Thoracic aorta (tissue), 2 donors: Measurements from ENCODE around the gene ZNF668. TPM values are rescaled to one million over a fixed set of nuclear protein-coding genes. Genes with fewer than 3 reads are reported as not detected.
A peak's percentile ranks its signal among the peaks of the same experiment; 100 is the strongest.

ENCODE experiments used
- ATAC-seq: fragments of 150-250 bp; one replicate; pipeline ENCODE4 v1.8.0; 2017; ENCODE audit warnings: low read depth; ENCODE audit not compliant: insufficient number of reproducible peaks, low FRiP score
- DNase-seq: peaks from one replicate; pipeline ENCODE4 v3.0.0-alpha.2; 2020; ENCODE audit warnings: low spot score
- H3K27ac ChIP-seq, 2 donors: fragments of 200-600 bp; sonication (generic); 1 replicate in 1 of 2; 2 replicates in 1 of 2; pipeline ENCODE4 v1.5.1; 2016; ENCODE audit warnings: mild to moderate bottlenecking in 2 of 2, moderate library complexity in 2 of 2
- H3K27me3 ChIP-seq: fragments of 200-600 bp; sonication (generic); replicated peaks from 2 replicates; pipeline ENCODE4 v1.6.0; 2016; ENCODE audit warnings: mild to moderate bottlenecking; ENCODE audit not compliant: insufficient read depth
- H3K36me3 ChIP-seq: fragments of 200-600 bp; sonication (generic); one replicate; pipeline ENCODE4 v1.5.1; 2016
- H3K4me1 ChIP-seq, 2 donors: fragments of 200-600 bp; sonication (generic); 1 replicate in 1 of 2; 2 replicates in 1 of 2; pipeline versions ENCODE4 v1.5.1 to v1.6.0; 2016; ENCODE audit warnings: low read depth in 2 of 2, mild to moderate bottlenecking in 1 of 2; ENCODE audit not compliant: control insufficient read depth in 1 of 2
- H3K4me3 ChIP-seq: fragments of 200-600 bp; sonication (generic); 2 replicates; pipeline ENCODE4 v1.5.1; 2016; ENCODE audit warnings: mild to moderate bottlenecking
- H3K9me3 ChIP-seq: fragments of 200-600 bp; sonication (generic); 2 replicates; pipeline ENCODE4 v1.5.1; 2016
- total RNA-seq, 2 donors: library from RNA; depleted of rRNA; stranded (reverse); fragments of >200 nt; gene quantifications; one replicate each; pipeline versions ENCODE4 v1.1.0 to v1.2.3, GENCODE V29; 2016
- TF ChIP-seq, protein P1 (sequence below): fragments of 200-600 bp; sonication (generic); IDR thresholded peaks from one replicate; pipeline ENCODE4 v1.5.1; 2019; ENCODE audit warnings: antibody characterized with exemption

Gene ZNF668
- total RNA-seq, 2 donors from 2014 or later, result 10.3 to 14.5 TPM

DNA sequence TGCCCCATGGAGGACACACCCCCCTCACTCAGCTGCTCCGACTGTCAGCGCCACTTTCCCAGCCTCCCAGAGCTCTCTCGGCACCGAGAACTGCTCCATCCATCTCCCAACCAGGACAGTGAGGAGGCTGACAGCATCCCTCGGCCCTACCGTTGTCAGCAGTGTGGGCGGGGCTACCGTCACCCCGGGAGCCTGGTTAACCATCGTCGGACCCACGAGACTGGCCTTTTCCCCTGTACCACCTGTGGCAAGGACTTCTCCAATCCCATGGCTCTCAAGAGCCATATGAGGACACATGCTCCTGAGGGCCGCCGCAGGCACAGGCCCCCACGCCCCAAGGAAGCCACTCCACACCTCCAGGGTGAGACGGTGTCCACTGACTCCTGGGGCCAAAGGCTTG is 2.3 kb upstream of the ZNF668 start:
- peaks cover 14 to 28% of the 10 kb centered on the region in 2 donors for H3K4me1 ChIP-seq
- TF ChIP-seq, protein P1, sequence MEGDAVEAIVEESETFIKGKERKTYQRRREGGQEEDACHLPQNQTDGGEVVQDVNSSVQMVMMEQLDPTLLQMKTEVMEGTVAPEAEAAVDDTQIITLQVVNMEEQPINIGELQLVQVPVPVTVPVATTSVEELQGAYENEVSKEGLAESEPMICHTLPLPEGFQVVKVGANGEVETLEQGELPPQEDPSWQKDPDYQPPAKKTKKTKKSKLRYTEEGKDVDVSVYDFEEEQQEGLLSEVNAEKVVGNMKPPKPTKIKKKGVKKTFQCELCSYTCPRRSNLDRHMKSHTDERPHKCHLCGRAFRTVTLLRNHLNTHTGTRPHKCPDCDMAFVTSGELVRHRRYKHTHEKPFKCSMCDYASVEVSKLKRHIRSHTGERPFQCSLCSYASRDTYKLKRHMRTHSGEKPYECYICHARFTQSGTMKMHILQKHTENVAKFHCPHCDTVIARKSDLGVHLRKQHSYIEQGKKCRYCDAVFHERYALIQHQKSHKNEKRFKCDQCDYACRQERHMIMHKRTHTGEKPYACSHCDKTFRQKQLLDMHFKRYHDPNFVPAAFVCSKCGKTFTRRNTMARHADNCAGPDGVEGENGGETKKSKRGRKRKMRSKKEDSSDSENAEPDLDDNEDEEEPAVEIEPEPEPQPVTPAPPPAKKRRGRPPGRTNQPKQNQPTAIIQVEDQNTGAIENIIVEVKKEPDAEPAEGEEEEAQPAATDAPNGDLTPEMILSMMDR, result no peak
- DNase-seq (no peak), ATAC-seq (no peak)
- H3K4me3 ChIP-seq, result no peak overlapping the region
- H3K36me3 ChIP-seq, result peaks cover 49% of the 10 kb centered on the region
- H3K27ac ChIP-seq, result no peak overlapping the region
- no peaks in the 10 kb centered on the region for H3K9me3 ChIP-seq
- H3K27me3 ChIP-seq, result no peaks in the 10 kb centered on the region

- peaks cover 14 to 29% of the 10 kb centered on the region in 2 donors for H3K4me1 ChIP-seq
- H3K9me3 ChIP-seq, result no peaks in the 10 kb centered on the region
- no peak for ATAC-seq
- DNase-seq, result no peak
- peak overlapping the region; percentile 97 for H3K4me3 ChIP-seq
- no peaks in the 10 kb centered on the region for H3K27me3 ChIP-seq
- H3K27ac ChIP-seq, result peak overlapping the region; percentile 94
- peaks cover 34% of the 10 kb centered on the region for H3K36me3 ChIP-seq
- TF ChIP-seq, protein P1, result no peak
Observed at GRCh38 chr16:31074814-31075183, 759 bp upstream of the ZNF668 start.

GRCh38 chr16:31073142-31073969 is 684 bp downstream of the ZNF668 start:
- peak; percentile 76 for ATAC-seq
- TF ChIP-seq, protein P1, result no peak
- H3K27ac ChIP-seq, result peak overlapping the region; percentile 94
- H3K27me3 ChIP-seq, result no peaks in the 10 kb centered on the region
- peaks cover 22% of the 10 kb centered on the region for H3K36me3 ChIP-seq
- peaks cover 14 to 29% of the 10 kb centered on the region in 2 donors for H3K4me1 ChIP-seq
- no peaks in the 10 kb centered on the region for H3K9me3 ChIP-seq
- H3K4me3 ChIP-seq, result peak overlapping the region; percentile 97
- peak; percentile 57 for DNase-seq

DNA sequence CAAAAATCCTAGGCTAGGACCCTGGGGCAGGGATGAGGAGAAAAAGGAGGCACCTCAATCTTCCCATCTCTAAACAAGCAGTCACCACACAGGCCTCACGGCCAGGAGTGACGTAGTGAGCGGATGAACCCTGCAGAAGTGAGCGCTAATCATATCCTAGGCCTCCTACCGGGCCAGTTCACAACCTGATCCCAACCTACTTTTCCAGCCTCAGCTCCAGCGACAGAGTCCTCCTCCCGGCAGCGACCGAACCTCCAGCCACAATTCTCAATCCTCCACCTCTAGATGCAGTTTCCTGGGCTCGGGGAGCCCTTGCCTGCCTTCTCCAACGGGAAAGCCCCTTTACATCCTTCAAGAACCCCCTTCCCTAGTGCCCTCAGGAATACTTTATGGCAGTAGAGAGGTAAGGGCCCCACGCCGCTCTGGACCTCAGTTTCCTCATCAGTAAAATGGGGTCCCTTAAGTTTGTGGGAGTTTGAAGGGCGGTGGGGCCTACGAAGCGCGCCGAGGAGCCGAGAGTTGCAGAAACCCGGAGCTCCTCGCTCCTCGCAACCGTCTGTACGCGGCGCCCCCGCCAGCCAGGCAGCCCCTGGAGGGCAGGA is 1.4 kb downstream of the ZNF668 start:
- TF ChIP-seq, protein P1, result no peak
- DNase-seq (no peak), ATAC-seq (no peak)
- Histone ChIP-seq H3K4me3 (peak overlapping the region; percentile 97), H3K4me1 (peaks cover 14 to 29% of the 10 kb centered on the region in 2 donors), H3K9me3 (no peaks in the 10 kb centered on the region), H3K27ac (peak overlapping the region; percentile 94), H3K27me3 (no peaks in the 10 kb centered on the region), H3K36me3 (peaks cover 15% of the 10 kb centered on the region)

DNA sequence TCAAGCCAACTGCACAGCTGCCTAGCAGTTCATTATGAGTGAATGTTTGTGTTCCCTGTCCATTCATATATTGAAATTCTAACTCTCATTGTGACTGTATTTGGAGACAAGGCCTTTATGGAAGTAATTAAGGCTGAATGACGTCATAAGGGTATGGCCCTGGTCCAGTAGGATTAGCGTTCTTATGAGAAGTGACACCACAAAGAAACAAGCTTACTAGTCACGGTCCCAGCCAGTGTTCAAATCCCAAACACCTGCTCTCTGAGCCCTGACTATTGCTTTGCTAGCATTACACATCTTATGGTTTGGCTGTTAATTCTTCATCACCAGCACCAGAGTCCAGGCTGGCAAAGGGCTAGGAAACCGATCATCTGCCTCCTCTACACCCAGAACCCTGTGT is 2.2 kb downstream of the ZNF668 start:
- TF ChIP-seq, protein P1, result no peak
- Histone ChIP-seq H3K4me3 (peak overlapping the region; percentile 97), H3K4me1 (peaks cover 14 to 29% of the 10 kb centered on the region in 2 donors), H3K27ac (peak overlapping the region in 1 of 2 donors; percentile 94), H3K36me3 (peaks cover 7% of the 10 kb centered on the region), H3K9me3 (no peaks in the 10 kb centered on the region), H3K27me3 (no peaks in the 10 kb centered on the region)
- ATAC-seq (no peak), DNase-seq (no peak)
